ENCODE data around the gene PTPRE. TPM values are rescaled to one million over a fixed set of nuclear protein-coding genes. Genes with fewer than 3 reads are reported as not detected.

PTPRE gene
- total and polyA plus RNA-seq, 8 donors, result 6.8 to 88.7 (median 9.3) TPM

DNA sequence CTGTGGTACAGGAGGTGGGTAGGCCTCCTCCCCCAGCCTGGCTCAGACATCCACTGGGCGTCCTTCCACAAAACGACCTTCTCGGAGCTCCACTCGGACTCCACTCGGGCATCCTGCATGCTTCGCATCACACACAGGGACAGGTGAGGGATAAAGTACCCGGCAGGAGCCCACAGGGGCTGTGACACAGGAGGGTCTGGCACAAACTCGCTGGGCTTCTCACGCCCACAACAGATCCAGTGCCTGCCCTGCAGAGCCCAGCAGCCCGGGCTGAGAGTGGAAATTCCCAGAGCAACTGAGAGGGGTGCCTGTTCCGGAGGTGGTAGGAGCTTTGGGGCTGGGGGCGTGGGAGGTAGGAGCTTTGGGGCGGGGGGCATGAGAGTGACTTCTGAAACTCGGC, 110.9 kb downstream of the PTPRE start:
- TF ChIP-seq, protein P1, sequence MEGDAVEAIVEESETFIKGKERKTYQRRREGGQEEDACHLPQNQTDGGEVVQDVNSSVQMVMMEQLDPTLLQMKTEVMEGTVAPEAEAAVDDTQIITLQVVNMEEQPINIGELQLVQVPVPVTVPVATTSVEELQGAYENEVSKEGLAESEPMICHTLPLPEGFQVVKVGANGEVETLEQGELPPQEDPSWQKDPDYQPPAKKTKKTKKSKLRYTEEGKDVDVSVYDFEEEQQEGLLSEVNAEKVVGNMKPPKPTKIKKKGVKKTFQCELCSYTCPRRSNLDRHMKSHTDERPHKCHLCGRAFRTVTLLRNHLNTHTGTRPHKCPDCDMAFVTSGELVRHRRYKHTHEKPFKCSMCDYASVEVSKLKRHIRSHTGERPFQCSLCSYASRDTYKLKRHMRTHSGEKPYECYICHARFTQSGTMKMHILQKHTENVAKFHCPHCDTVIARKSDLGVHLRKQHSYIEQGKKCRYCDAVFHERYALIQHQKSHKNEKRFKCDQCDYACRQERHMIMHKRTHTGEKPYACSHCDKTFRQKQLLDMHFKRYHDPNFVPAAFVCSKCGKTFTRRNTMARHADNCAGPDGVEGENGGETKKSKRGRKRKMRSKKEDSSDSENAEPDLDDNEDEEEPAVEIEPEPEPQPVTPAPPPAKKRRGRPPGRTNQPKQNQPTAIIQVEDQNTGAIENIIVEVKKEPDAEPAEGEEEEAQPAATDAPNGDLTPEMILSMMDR (IDR thresholded peaks at IDR 0.05), result no peak
- DNase-seq (peak in 1 of 4 donors; percentile 56), ATAC-seq (no peak)
- Histone ChIP-seq H3K4me3 (no peak overlapping the region), H3K27ac (no peak overlapping the region), H3K4me1 (no peaks in the 10 kb centered on the region), H3K36me3 (peaks cover 0 to 14% of the 10 kb centered on the region in 2 donors), H3K9me3 (no peaks in the 10 kb centered on the region), H3K27me3 (no peaks in the 10 kb centered on the region)
- intact Hi-C loops (cut with DNase I), result loop anchor here in 1 of 2 donors (10.0 kb wide), 1 partner anchor 113 kb away; the partner anchor contains the start of gene PTPRE

DNA sequence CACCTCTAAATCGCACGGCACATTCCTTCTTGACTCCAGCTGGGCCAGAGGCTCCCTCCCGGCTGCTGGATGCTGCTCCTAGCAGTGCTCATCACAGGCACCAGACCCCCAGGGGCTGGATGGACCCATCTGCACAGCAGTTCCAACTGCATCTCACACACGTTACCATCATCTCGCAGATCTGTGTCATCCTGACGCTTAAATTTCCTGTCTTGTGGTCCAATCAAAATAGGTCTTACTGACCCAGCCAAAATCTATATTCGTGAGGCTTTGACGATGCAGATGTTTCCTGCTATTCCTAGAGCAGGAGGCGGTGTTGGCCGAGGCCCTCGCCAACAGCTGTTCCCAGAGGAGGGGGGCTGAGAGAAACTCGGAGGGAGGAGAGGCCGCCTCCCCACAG, 111.3 kb downstream of the PTPRE start:
- no peaks in the 10 kb centered on the region for H3K9me3 ChIP-seq

DNA sequence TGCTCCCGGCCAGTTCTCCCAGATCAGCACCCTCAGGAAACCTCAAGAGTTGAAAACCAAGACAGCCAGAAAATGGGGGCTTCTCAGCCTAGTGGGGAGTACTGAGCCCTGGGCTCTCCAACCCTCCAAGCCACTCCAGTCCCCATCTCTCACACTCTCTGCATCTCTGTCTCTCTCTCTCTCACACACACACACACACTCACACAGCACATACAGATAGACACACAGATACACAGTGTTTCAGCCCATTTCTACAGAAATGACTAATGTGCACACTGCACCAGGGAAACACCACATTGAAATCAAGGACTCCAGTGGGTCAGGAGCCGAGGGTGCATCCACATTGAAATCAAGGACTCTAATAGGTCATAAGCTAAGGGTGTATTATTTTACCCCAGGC, 111.8 kb downstream of the PTPRE start:
- DNase-seq (no peak), ATAC-seq (no peak)
- H3K4me3 ChIP-seq, result no peak overlapping the region
- TF ChIP-seq, protein P1 (IDR thresholded peaks at IDR 0.05), result no peak
- H3K4me1 ChIP-seq, result no peaks in the 10 kb centered on the region
- no peak overlapping the region for H3K27ac ChIP-seq
- H3K36me3 ChIP-seq, result peaks cover 0 to 16% of the 10 kb centered on the region in 2 donors
- intact Hi-C loops (cut with DNase I), result loop anchor here in 1 of 2 donors (10.0 kb wide), 1 partner anchor 114 kb away; the partner anchor contains the start of gene PTPRE
- H3K9me3 ChIP-seq, result no peaks in the 10 kb centered on the region
- no peaks in the 10 kb centered on the region for H3K27me3 ChIP-seq

More for the DNA sequence above, 111.3 kb downstream of the PTPRE start:
- Histone ChIP-seq H3K4me1 (no peaks in the 10 kb centered on the region), H3K4me3 (no peak overlapping the region), H3K27me3 (no peaks in the 10 kb centered on the region), H3K36me3 (peaks cover 0 to 16% of the 10 kb centered on the region in 2 donors), H3K27ac (no peak overlapping the region)
- TF ChIP-seq, protein P1 (IDR thresholded peaks at IDR 0.05), result no peak
- peak; percentile 19 for ATAC-seq
- peak in 2 of 4 donors; percentile 37 to 74 for DNase-seq
- intact Hi-C loops (cut with DNase I), result loop anchor here in 1 of 2 donors (10.0 kb wide), 1 partner anchor 113 kb away; the partner anchor contains the start of gene PTPRE

DNA sequence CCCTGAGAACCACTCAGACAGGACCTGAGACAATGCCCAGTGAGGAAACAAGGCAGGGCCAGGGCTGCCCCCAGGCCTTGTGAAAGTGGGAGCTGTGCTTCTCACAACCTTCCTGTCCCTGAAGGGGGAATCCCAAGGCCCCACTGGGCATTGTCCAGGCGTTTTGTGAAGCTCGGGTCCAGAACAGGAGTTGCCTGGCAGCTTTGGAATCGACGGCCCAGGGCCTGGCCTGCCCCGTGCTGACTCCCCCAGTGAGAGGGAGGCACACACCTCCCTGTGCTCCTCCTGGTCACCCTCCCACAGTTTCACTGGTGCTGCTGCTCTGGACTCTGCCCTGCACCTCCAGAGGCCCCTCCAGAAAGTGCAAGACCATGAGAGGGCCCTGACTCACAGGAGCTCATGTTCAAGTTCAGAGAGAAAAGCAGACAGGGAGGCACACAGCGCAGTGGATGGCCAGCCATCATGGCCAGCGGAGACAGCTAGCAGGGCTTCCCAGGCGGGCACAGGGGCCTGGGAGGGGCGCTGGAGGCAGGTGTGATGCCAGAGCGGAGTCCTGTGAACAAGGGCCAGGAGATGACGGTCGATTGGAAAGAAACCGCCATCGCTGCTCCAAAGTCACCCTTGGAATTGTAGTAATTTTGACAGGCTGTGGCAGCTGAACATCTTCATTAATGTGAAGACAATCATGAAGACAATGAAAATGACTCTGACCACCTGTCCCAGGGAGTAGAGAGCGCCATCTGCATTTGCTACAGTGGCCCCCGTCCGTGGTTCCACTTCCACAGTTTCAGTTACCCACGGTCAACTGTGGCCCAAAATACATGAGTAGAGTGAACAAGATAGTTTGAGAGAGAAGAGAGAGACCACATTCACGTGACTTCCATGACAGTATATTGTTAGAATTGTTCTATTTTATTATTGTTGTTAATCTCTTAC, 115.6 kb downstream of the PTPRE start:
- no peak overlapping the region for H3K4me3 ChIP-seq
- TF ChIP-seq, protein P1 (IDR thresholded peaks at IDR 0.05), result no peak
- intact Hi-C loops (cut with DNase I), result no loop called here
- ATAC-seq, result no peak
- H3K27ac ChIP-seq, result no peak overlapping the region
- H3K4me1 ChIP-seq, result peaks cover 0 to 2% of the 10 kb centered on the region in 2 donors
- no peaks in the 10 kb centered on the region for H3K9me3 ChIP-seq
- H3K27me3 ChIP-seq, result no peaks in the 10 kb centered on the region
- H3K36me3 ChIP-seq, result peaks cover 0 to 16% of the 10 kb centered on the region in 2 donors
- peak in 1 of 4 donors; percentile 59 for DNase-seq

DNA sequence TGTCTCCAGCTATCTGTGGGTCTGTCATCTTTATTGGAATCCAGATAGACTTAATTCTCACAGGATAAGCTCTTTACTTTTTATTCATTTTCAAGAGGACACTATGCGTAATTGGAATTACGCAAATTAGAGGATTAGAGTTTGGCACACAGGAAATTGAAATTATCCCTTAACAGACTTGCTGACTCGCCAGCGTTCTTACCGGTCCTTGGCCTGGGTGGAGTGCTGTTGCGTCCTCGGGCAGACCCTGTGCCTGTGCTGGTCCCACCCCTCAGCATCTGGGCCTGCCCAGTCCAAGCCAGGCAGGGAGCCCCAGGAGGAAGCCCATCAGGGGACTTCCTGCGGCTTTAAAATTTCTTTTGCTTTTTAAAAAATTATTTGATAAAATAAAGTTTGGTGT, 117.5 kb downstream of the PTPRE start:
- H3K27ac ChIP-seq, result no peak overlapping the region
- H3K36me3 ChIP-seq, result peaks cover 0 to 29% of the 10 kb centered on the region in 2 donors
- H3K9me3 ChIP-seq, result no peaks in the 10 kb centered on the region
- ATAC-seq (no peak), DNase-seq (peak in 1 of 4 donors; percentile 24)
- H3K27me3 ChIP-seq, result no peaks in the 10 kb centered on the region
- TF ChIP-seq, protein P1 (IDR thresholded peaks at IDR 0.05), result no peak
- peaks cover 0 to 2% of the 10 kb centered on the region in 2 donors for H3K4me1 ChIP-seq
- no peak overlapping the region for H3K4me3 ChIP-seq
- intact Hi-C loops (cut with DNase I), result no loop called here
